GM12892 (cell line): ENCODE data around the gene IPO11.

Experiments used
- POLR2A ChIP-seq: IDR thresholded peaks from 2 replicates; pipeline ENCODE4 v1.6.1; 2011; ENCODE audit warnings: low read depth, low read length, control low read depth
- POLR2AphosphoS5 ChIP-seq: IDR thresholded peaks from 2 replicates; pipeline ENCODE4 v1.6.1; 2011; ENCODE audit warnings: low read depth, low read length, control low read depth

GRCh38 chr5:62617943-62618342 lies 205.4 kb downstream of the IPO11 start:
- no peak for TF ChIP-seq POLR2A
- TF ChIP-seq POLR2AphosphoS5: no peak
